GM10266 (cell line): Measurements from ENCODE around the gene SLC25A33.

ENCODE experiments used
- DNase-seq: peaks from one replicate; pipeline ENCODE4 v3.0.0; 2012; ENCODE audit errors: extremely low spot score
- TF ChIP-seq, protein P1 (sequence below): IDR thresholded peaks from 2 replicates; pipeline ENCODE4 v1.5.1; 2012; ENCODE audit warnings: mild to moderate bottlenecking, low read depth; ENCODE audit not compliant: control insufficient read depth, insufficient read depth; ENCODE audit errors: missing control alignments

The SLC25A33 gene

DNA sequence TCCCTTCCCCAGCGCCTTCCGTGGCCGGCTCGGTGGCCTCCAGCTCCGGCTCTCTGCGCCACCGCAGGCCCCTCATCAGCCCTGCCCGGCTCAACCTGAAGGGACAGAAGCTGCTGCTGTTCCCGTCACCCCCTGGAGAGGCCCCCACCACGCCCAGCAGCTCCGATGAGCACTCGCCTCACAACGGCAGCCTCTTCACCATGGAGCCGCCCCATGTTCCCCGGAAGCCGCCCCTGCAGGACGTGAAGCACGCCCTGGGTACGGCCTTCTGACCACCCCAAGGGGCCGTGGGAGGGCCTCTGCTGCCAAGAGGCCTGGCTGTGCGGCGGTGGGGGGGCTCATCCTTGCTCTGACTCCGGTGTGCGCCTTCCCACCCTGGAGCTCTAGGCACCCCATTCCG, 71.3 kb downstream of the SLC25A33 start:
- DNase-seq, result no peak
- TF ChIP-seq, protein P1, sequence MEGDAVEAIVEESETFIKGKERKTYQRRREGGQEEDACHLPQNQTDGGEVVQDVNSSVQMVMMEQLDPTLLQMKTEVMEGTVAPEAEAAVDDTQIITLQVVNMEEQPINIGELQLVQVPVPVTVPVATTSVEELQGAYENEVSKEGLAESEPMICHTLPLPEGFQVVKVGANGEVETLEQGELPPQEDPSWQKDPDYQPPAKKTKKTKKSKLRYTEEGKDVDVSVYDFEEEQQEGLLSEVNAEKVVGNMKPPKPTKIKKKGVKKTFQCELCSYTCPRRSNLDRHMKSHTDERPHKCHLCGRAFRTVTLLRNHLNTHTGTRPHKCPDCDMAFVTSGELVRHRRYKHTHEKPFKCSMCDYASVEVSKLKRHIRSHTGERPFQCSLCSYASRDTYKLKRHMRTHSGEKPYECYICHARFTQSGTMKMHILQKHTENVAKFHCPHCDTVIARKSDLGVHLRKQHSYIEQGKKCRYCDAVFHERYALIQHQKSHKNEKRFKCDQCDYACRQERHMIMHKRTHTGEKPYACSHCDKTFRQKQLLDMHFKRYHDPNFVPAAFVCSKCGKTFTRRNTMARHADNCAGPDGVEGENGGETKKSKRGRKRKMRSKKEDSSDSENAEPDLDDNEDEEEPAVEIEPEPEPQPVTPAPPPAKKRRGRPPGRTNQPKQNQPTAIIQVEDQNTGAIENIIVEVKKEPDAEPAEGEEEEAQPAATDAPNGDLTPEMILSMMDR, result no peak

DNA sequence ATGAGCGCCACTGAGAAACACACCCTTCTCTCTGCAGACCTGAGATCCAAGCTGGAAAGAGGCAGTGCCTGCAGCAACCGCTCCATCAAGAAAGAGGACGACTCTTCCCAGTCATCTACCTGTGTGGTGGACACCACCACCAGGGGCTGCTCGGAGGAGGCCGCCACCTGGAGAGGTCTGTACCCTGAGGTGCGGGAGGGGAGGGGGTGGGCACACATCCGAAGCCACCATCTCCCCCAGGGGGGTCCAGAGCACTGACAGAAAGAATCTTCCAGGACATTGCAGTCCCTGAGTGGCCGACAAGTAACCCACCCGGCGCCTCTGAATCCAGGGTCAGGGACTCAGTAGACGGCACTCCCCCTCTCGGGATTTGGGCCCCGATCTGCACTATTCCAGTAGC, 72.5 kb downstream of the SLC25A33 start:
- no peak for DNase-seq
- TF ChIP-seq, protein P1, result no peak

DNA sequence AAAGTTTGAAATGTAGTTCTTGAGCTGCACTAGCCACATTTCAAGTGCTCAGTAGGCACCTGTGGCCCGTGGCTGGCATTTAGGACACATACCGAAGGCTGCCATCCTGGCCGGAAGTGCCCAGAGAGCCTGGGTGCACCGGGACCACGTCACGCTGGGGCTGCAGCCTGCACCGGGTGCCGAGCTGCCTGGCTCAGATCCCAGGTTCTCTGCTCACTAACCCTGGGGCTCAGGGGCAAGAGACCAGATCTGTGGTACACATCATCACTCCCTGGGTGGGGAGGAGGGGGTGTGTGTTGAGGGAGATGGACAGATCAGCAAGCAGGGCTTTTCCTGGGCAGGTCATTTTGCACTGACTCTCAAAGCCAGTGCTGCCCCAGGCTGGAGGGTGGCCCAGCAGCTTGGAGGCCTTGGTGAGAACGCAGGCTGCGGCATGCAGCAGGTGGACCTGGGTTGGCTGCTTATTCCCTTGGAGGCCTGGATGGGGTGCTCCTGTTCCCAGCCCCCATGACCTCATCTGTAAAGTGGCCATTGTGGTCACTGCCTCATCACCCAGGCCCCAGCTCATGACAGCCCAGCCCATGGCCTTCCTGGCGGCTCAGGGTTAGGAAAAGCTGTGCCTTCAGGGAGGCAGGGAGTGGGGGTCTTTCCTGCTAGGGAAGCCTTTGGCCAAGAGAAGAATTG, 73.0 kb downstream of the SLC25A33 start:
- TF ChIP-seq, protein P1, result no peak

DNA sequence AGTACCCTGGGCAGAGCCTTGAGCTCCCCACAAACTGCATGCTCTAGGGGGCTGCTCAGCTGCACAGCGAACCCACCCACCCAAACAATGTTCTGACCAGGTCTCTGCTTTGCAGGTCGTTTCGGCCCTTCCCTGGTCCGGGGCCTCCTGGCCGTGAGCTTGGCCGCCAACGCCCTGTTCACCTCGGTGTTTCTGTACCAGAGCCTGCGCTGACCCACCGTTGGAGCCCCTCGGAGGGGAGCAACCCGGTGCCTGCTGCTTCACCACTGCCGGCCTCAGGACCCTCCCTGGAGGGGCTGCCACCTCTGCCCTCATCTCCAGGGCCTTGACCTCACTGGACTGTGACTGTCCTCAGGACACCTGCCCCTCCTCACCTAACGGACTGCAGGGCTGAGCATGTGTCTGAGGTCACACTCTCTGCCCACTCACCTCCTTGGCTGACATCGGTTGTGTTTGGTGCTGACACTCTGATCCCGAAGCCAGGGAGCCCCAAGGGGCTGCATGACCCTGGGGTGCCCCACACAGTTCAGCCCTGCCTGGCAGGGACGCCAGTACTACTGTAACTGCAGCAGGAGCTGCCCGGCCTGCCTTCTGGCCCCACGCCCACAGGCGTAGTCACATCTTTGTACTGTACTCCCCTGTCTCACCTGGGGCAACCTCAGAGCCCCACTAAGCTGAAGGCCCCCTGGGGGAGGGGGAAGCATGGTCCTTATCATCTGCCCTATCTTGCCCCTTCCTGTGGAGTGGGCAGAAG, 73.8 kb downstream of the SLC25A33 start:
- TF ChIP-seq, protein P1, result no peak
- no peak for DNase-seq

More for the DNA sequence above, 73.0 kb downstream of the SLC25A33 start:
- DNase-seq, result no peak

DNA sequence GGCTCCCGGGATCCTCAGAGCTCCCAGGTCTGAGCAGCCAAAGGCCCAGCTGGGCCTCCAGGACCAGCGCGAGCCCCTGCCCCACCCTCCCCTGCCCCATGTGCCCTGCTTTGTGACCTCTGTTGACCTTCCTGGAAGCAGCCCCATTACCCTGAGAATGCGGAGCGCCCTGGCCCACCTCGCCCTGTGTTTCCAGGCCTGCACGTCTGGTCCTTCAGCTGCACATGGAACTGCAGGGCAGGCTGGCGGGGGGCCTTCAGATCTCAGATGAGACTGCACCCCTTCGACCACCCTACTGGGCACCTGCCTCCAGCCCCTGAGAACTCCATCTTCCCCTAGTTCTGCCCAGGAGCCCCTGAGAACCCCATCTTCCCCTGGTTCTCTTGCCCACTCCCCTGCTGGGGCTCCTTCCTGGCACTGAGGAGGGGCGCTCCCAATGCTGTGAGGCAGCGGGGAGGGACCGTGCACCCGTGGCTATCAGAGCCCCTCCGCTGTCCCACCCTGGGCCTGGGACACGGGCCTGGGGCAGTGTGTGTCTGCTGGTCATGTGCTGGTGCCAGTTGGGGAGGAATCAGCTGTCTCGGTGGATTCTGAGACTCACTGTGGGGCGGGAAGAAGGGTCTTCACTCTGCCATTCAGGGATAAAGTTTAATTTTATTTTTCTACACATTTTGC, 74.5 kb downstream of the SLC25A33 start:
- TF ChIP-seq, protein P1, result no peak
- no peak for DNase-seq

DNA sequence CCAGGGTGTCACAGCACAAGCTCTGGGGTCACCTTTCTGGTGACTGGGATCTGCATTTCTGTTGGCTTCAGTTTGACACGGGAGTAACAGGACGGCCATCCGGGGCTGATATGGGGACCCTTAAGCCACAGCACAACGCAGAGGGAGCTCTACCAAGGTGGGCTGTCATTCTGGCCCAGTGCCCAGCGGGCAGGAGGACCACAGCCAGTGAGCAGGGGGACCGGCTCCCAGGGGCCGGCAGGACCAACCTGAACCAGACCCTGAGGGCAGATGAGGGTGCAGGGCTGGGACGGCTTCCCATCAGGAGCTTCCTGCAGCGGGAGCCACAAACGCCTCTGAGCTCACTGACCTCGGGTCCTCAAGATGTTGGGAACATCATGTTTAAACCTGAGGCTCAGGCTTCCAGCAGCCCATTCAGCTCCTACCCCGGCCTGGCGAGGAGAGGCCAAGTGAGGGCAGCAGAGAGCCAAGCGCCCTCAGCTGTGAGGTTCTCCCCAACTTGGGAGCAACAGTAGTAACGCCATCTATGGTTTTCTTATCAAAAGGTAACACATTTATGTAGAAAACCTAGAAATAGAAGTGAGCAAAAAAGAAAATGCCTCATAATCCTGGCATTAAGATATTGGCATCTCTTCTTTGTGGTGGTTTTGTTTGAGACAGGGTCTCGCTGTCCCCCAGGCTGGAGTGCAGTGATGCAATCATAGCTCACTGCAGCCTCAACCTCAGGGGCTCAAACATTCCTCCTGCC, 76.2 kb downstream of the SLC25A33 start:
- TF ChIP-seq, protein P1, result peak; percentile 82
- peak; percentile 80 for DNase-seq
